COR-L47 (cell line): ENCODE data around the gene RHBDL1.
"Not testable (repeated sequence)": the region's sequence is repeated elsewhere in the genome, so short reads cannot be mapped to it uniquely, and the experiment has no call there.

Experiments used
- DNase-seq: peaks from one replicate; lab custom pipeline; 2025; lab: John Stamatoyannopoulos, UW

Gene RHBDL1

GRCh38 chr16:706189-707061 is 31.0 kb downstream of the RHBDL1 start:
- DNase-seq, result no peak

- peak; percentile 45 for DNase-seq
Measured at GRCh38 chr16:707062-707538, 31.6 kb downstream of the RHBDL1 start.

- no peak for DNase-seq
Measured at GRCh38 chr16:708019-708418, 32.5 kb downstream of the RHBDL1 start.

GRCh38 chr16:708959-709358 is 33.5 kb downstream of the RHBDL1 start:
- DNase-seq, result no peak

GRCh38 chr16:709566-710499 is 34.4 kb downstream of the RHBDL1 start:
- DNase-seq, result peak; percentile 96

GRCh38 chr16:710500-711075 is 35.1 kb downstream of the RHBDL1 start:
- no peak for DNase-seq

- no peak for DNase-seq
Measured at GRCh38 chr16:711084-711483, 35.6 kb downstream of the RHBDL1 start.

- DNase-seq, result peak; percentile 54
Measured at GRCh38 chr16:711548-712320, 36.3 kb downstream of the RHBDL1 start.

- not testable (repeated sequence) for DNase-seq
Measured at GRCh38 chr16:712740-713250, 37.3 kb downstream of the RHBDL1 start.

- DNase-seq, result no peak
Measured at GRCh38 chr16:714079-714478, 38.6 kb downstream of the RHBDL1 start.

- DNase-seq, result peak; percentile 71
Measured at GRCh38 chr16:714558-715476, 39.3 kb downstream of the RHBDL1 start, which contains the start of gene METRN. Gene METRN (plus strand): TSS chr16:715118. CDS start chr16:715290, 172 bp downstream.

- peak; percentile 34 for DNase-seq
Measured at GRCh38 chr16:715477-716199, 40.2 kb downstream of the RHBDL1 start.

GRCh38 chr16:716200-716568 is 40.7 kb downstream of the RHBDL1 start:
- peak; percentile 34 for DNase-seq

GRCh38 chr16:716768-717325 is 41.4 kb downstream of the RHBDL1 start:
- no peak for DNase-seq

GRCh38 chr16:717450-718245 is 42.2 kb downstream of the RHBDL1 start:
- no peak for DNase-seq

GRCh38 chr16:718389-718788 is 42.9 kb downstream of the RHBDL1 start:
- DNase-seq, result no peak

GRCh38 chr16:718922-719321 is 43.5 kb downstream of the RHBDL1 start:
- no peak for DNase-seq

- peak; percentile 60 for DNase-seq
Measured at GRCh38 chr16:719815-720446, 44.5 kb downstream of the RHBDL1 start.
